IPS-18c (cell line): Measurements from ENCODE around the gene LTB.

ENCODE experiments used
- H3K4me3 ChIP-seq: 2 replicates; pipeline ENCODE4 v1.7.0; 2013; ENCODE audit warnings: low read depth, mild to moderate bottlenecking, low read length, moderate library complexity; ENCODE audit not compliant: insufficient read depth
- H3K9me3 ChIP-seq: one replicate; pipeline ENCODE4 v1.6.1; 2013; ENCODE audit warnings: mild to moderate bottlenecking, low read length, moderate library complexity; ENCODE audit not compliant: control insufficient read depth, insufficient read depth

LTB gene

DNA sequence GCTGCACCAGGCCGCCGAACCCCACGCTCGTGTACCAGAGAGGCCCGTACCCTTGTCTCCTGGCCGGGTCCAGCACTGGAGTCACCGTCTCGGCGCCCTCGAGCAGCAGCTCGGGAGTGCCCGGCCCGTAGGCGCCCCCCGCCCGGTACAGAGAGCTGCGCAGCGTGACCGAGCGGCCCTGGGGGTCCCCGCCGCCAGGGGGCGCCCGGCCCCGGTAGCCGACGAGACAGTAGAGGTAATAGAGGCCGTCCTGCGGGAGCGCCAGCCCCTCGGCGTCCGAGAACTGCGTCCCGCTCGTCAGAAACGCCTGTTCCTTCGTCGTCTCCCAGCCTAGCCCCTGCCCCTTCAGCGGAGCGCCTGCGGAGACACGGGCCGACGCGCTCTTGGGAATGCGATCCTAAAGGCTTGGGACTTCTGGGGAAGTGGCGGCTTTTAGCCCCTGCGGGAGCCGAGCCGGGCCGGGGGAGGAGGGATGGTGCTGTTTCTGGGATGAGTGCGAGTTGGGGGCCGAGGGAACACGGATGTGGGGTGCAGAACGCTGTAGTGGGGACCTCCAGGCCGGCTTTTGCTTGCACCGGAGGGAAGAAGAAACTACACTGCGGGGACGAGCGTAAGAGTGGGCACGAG lies 1.3 kb downstream of the LTB start:
- peak overlapping the region; percentile 98 for H3K4me3 ChIP-seq
- H3K9me3 ChIP-seq = peaks cover 5% of the 10 kb centered on the region

- H3K4me3 ChIP-seq = peak overlapping the region; percentile 98
- peaks cover 5% of the 10 kb centered on the region for H3K9me3 ChIP-seq
Observed at GRCh38 chr6:31580438-31580740, 1.8 kb downstream of the LTB start.

- H3K4me3 ChIP-seq = no peak overlapping the region
- H3K9me3 ChIP-seq = peaks cover 5% of the 10 kb centered on the region
Observed at GRCh38 chr6:31579546-31580437, 2.4 kb downstream of the LTB start.

GRCh38 chr6:31579119-31579505 lies 3.1 kb downstream of the LTB start:
- Histone ChIP-seq H3K4me3 (no peak overlapping the region), H3K9me3 (peaks cover 5% of the 10 kb centered on the region)

- no peak overlapping the region for H3K4me3 ChIP-seq
Observed at GRCh38 chr6:31578184-31579118, 3.8 kb downstream of the LTB start.

GRCh38 chr6:31577579-31577966 lies 4.7 kb downstream of the LTB start:
- H3K4me3 ChIP-seq = no peak overlapping the region

More at GRCh38 chr6:31578184-31579118, 3.8 kb downstream of the LTB start:
- peaks cover 5% of the 10 kb centered on the region for H3K9me3 ChIP-seq

GRCh38 chr6:31576897-31577578 lies 5.2 kb downstream of the LTB start:
- peaks cover 5% of the 10 kb centered on the region for H3K9me3 ChIP-seq
- no peak overlapping the region for H3K4me3 ChIP-seq

More at GRCh38 chr6:31577579-31577966, 4.7 kb downstream of the LTB start:
- peaks cover 5% of the 10 kb centered on the region for H3K9me3 ChIP-seq

DNA sequence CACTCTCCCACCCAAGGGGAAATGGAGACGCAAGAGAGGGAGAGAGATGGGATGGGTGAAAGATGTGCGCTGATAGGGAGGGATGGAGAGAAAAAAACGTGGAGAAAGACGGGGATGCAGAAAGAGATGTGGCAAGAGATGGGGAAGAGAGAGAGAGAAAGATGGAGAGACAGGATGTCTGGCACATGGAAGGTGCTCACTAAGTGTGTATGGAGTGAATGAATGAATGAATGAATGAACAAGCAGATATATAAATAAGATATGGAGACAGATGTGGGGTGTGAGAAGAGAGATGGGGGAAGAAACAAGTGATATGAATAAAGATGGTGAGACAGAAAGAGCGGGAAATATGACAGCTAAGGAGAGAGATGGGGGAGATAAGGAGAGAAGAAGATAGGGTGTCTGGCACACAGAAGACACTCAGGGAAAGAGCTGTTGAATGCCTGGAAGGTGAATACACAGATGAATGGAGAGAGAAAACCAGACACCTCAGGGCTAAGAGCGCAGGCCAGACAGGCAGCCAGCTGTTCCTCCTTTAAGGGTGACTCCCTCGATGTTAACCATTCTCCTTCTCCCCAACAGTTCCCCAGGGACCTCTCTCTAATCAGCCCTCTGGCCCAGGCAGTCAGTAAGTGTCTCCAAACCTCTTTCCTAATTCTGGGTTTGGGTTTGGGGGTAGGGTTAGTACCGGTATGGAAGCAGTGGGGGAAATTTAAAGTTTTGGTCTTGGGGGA lies 6.1 kb downstream of the LTB start:
- peaks cover 5% of the 10 kb centered on the region for H3K9me3 ChIP-seq
- no peak overlapping the region for H3K4me3 ChIP-seq

DNA sequence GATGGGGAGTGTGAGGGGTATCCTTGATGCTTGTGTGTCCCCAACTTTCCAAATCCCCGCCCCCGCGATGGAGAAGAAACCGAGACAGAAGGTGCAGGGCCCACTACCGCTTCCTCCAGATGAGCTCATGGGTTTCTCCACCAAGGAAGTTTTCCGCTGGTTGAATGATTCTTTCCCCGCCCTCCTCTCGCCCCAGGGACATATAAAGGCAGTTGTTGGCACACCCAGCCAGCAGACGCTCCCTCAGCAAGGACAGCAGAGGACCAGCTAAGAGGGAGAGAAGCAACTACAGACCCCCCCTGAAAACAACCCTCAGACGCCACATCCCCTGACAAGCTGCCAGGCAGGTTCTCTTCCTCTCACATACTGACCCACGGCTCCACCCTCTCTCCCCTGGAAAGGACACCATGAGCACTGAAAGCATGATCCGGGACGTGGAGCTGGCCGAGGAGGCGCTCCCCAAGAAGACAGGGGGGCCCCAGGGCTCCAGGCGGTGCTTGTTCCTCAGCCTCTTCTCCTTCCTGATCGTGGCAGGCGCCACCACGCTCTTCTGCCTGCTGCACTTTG lies 6.8 kb downstream of the LTB start, which contains the start of gene TNF:
Gene TNF (plus strand): TSS at position 231 of the 567 bp plus-strand sequence. CDS start 177 bp downstream, at position 408.
- Histone ChIP-seq H3K4me3 (no peak within 1 kb of the TSS), H3K9me3 (no peaks in the 10 kb centered on the region)

DNA sequence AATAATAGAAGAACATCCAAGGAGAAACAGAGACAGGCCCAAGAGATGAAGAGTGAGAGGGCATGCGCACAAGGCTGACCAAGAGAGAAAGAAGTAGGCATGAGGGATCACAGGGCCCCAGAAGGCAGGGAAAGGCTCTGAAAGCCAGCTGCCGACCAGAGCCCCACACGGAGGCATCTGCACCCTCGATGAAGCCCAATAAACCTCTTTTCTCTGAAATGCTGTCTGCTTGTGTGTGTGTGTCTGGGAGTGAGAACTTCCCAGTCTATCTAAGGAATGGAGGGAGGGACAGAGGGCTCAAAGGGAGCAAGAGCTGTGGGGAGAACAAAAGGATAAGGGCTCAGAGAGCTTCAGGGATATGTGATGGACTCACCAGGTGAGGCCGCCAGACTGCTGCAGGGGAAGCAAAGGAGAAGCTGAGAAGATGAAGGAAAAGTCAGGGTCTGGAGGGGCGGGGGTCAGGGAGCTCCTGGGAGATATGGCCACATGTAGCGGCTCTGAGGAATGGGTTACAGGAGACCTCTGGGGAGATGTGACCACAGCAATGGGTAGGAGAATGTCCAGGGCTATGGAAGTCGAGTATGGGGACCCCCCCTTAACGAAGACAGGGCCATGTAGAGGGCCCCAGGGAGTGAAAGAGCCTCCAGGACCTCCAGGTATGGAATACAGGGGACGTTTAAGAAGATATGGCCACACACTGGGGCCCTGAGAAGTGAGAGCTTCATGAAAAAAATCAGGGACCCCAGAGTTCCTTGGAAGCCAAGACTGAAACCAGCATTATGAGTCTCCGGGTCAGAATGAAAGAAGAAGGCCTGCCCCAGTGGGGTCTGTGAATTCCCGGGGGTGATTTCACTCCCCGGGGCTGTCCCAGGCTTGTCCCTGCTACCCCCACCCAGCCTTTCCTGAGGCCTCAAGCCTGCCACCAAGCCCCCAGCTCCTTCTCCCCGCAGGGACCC lies 7.8 kb downstream of the LTB start:
- no peaks in the 10 kb centered on the region for H3K9me3 ChIP-seq
- H3K4me3 ChIP-seq = no peak overlapping the region

DNA sequence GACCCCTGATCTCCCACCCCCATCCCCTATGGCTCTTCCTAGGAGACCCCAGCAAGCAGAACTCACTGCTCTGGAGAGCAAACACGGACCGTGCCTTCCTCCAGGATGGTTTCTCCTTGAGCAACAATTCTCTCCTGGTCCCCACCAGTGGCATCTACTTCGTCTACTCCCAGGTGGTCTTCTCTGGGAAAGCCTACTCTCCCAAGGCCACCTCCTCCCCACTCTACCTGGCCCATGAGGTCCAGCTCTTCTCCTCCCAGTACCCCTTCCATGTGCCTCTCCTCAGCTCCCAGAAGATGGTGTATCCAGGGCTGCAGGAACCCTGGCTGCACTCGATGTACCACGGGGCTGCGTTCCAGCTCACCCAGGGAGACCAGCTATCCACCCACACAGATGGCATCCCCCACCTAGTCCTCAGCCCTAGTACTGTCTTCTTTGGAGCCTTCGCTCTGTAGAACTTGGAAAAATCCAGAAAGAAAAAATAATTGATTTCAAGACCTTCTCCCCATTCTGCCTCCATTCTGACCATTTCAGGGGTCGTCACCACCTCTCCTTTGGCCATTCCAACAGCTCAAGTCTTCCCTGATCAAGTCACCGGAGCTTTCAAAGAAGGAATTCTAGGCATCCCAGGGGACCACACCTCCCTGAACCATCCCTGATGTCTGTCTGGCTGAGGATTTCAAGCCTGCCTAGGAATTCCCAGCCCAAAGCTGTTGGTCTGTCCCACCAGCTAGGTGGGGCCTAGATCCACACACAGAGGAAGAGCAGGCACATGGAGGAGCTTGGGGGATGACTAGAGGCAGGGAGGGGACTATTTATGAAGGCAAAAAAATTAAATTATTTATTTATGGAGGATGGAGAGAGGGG lies 8.8 kb downstream of the LTB start:
- Histone ChIP-seq H3K9me3 (no peaks in the 10 kb centered on the region), H3K4me3 (no peak overlapping the region)

DNA sequence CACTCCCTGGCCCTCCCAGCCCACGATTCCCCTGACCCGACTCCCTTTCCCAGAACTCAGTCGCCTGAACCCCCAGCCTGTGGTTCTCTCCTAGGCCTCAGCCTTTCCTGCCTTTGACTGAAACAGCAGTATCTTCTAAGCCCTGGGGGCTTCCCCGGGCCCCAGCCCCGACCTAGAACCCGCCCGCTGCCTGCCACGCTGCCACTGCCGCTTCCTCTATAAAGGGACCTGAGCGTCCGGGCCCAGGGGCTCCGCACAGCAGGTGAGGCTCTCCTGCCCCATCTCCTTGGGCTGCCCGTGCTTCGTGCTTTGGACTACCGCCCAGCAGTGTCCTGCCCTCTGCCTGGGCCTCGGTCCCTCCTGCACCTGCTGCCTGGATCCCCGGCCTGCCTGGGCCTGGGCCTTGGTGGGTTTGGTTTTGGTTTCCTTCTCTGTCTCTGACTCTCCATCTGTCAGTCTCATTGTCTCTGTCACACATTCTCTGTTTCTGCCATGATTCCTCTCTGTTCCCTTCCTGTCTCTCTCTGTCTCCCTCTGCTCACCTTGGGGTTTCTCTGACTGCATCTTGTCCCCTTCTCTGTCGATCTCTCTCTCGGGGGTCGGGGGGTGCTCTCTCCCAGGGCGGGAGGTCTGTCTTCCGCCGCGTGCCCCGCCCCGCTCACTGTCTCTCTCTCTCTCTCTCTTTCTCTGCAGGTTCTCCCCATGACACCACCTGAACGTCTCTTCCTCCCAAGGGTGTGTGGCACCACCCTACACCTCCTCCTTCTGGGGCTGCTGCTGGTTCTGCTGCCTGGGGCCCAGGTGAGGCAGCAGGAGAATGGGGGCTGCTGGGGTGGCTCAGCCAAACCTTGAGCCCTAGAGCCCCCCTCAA lies 9.9 kb downstream of the LTB start, which contains the start of gene LTA:
Gene LTA (plus strand): TSS at position 249 of the 871 bp plus-strand sequence. CDS start 454 bp downstream, at position 703.
- H3K4me3 ChIP-seq = no peak within 1 kb of the TSS
- H3K9me3 ChIP-seq = no peaks in the 10 kb centered on the region

DNA sequence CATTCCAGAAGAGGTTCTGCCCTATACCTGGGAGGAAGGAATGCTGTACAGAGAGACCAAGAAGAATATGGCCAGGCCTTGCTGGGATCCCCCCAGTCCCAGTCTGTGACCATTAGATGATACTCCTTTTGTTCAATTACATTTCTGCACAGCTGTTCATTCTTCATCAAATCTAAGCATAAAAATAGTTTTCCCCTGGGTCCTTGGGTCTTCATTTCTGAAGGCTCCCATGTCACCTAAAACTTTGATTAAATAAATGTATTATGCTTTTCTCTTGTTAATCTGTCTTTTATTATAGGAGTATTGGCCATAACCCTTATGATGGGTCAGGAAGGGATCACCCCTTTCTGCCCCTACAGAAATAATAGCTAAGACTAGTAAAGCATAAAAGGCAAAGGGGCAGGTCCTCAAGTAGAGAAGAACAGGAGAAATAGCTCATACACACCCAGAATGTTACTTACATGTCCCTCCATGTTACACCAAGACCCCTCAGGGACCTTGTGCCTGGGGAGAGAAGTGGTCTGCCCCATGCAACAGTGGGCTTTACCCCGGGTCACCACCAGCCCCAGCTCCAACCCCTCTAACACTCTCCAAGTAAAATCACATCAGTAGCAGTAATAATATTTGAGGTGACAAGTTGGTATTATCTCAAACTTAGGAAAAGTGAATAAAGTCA lies 12.2 kb downstream of the LTB start:
- Histone ChIP-seq H3K4me3 (no peak overlapping the region), H3K9me3 (no peaks in the 10 kb centered on the region)
